SU-DHL-6 (cell line): ENCODE measurements around the gene PRKN.

Experiments
- H2AFZ ChIP-seq: fragments of 200-600 bp; sonication (generic); 2 replicates; pipeline ENCODE4 v1.6.1; 2014; ENCODE audit warnings: low read depth, mild to moderate bottlenecking, moderate library complexity, mixed read lengths, antibody characterized with exemption, low read length; ENCODE audit not compliant: severe bottlenecking
- H3F3A ChIP-seq: fragments of 200-600 bp; shearing (Covaris generic); 2 replicates; pipeline ENCODE4 v1.6.0; 2016; ENCODE audit warnings: antibody characterized with exemption, mild to moderate bottlenecking; ENCODE audit not compliant: insufficient read depth
- H3K27ac ChIP-seq: fragments of 200-600 bp; sonication (generic); 2 replicates; pipeline ENCODE4 v1.5.1; 2016; ENCODE audit warnings: low read depth, mild to moderate bottlenecking, low read length, moderate library complexity, mixed read lengths
- H3K27me3 ChIP-seq: fragments of 200-600 bp; sonication (generic), shearing (Covaris generic); 2 replicates; pipeline ENCODE4 v1.6.0; 2014; ENCODE audit warnings: mild to moderate bottlenecking, low read length
- H3K36me3 ChIP-seq: fragments of 200-600 bp; sonication (generic); 2 replicates; pipeline ENCODE4 v1.6.1; 2014; ENCODE audit warnings: mild to moderate bottlenecking, low read length, mixed read lengths
- H3K4me2 ChIP-seq: fragments of 300-600, 200-600 bp; shearing (Covaris generic), sonication (generic); 2 replicates; pipeline ENCODE4 v1.6.0; 2014; ENCODE audit warnings: low read length, low read depth, mild to moderate bottlenecking; ENCODE audit not compliant: poor library complexity, severe bottlenecking
- H3K4me3 ChIP-seq: fragments of 200-600 bp; sonication (generic); 2 replicates; pipeline ENCODE4 v1.5.1; 2014; ENCODE audit warnings: antibody characterized with exemption, low read length, mild to moderate bottlenecking, mixed read lengths; ENCODE audit not compliant: insufficient read depth, poor library complexity, severe bottlenecking
- H3K79me2 ChIP-seq: fragments of 200-600 bp; sonication (generic); 2 replicates; pipeline ENCODE4 v1.6.1; 2014; ENCODE audit warnings: mild to moderate bottlenecking, low read length, moderate library complexity; ENCODE audit not compliant: insufficient read depth
- H3K9ac ChIP-seq: fragments of 200-600 bp; sonication (generic); 2 replicates; pipeline ENCODE4 v1.7.0; 2014; ENCODE audit warnings: mild to moderate bottlenecking, low read length
- H3K9me2 ChIP-seq: fragments of 200-600 bp; sonication (generic); replicated peaks from 2 replicates; pipeline ENCODE4 v1.6.1; 2014; ENCODE audit warnings: low read length; ENCODE audit not compliant: insufficient read depth
- H3K9me3 ChIP-seq: fragments of 200-600 bp; sonication (generic); 2 replicates; pipeline ENCODE4 v1.6.1; 2014; ENCODE audit warnings: low read length, mixed read lengths; ENCODE audit not compliant: insufficient read depth
- H4K20me1 ChIP-seq: fragments of 200-600 bp; sonication (generic); 2 replicates; pipeline ENCODE4 v1.6.1; 2014; ENCODE audit warnings: low read depth, mild to moderate bottlenecking, antibody characterized with exemption, low read length, moderate library complexity, mixed read lengths
- EZH2phosphoT487 ChIP-seq: fragments of 200-600 bp; sonication (generic), shearing (Covaris generic); conservative IDR thresholded peaks from 2 replicates; pipeline ENCODE4 v1.6.1; 2018; ENCODE audit warnings: mild to moderate bottlenecking, antibody characterized with exemption, low read length, moderate library complexity, mixed read lengths
- TF ChIP-seq, protein P1 (sequence below): fragments of 200-600 bp; sonication (generic); IDR thresholded peaks from one replicate; pipeline ENCODE4 v1.5.1; 2017; ENCODE audit warnings: antibody characterized with exemption, mild to moderate bottlenecking, low read length, moderate library complexity; ENCODE audit not compliant: insufficient read depth, poor library complexity, severe bottlenecking

Gene PRKN

GRCh38 chr6:162525181-162525580, 202.4 kb downstream of the PRKN start:
- Histone ChIP-seq H3K4me3 (no peak overlapping the region), H3K9me2 (no peaks in the 10 kb centered on the region), H3K36me3 (no peaks in the 10 kb centered on the region), H3K9ac (no peak overlapping the region), H3K4me2 (no peak overlapping the region), H3F3A (no peaks in the 10 kb centered on the region), H3K27me3 (no peaks in the 10 kb centered on the region), H2AFZ (no peak overlapping the region), H3K27ac (no peak overlapping the region), H3K9me3 (no peaks in the 10 kb centered on the region), H4K20me1 (no peaks in the 10 kb centered on the region), H3K79me2 (no peaks in the 10 kb centered on the region)
- TF ChIP-seq EZH2phosphoT487 = no peak
- TF ChIP-seq, protein P1, sequence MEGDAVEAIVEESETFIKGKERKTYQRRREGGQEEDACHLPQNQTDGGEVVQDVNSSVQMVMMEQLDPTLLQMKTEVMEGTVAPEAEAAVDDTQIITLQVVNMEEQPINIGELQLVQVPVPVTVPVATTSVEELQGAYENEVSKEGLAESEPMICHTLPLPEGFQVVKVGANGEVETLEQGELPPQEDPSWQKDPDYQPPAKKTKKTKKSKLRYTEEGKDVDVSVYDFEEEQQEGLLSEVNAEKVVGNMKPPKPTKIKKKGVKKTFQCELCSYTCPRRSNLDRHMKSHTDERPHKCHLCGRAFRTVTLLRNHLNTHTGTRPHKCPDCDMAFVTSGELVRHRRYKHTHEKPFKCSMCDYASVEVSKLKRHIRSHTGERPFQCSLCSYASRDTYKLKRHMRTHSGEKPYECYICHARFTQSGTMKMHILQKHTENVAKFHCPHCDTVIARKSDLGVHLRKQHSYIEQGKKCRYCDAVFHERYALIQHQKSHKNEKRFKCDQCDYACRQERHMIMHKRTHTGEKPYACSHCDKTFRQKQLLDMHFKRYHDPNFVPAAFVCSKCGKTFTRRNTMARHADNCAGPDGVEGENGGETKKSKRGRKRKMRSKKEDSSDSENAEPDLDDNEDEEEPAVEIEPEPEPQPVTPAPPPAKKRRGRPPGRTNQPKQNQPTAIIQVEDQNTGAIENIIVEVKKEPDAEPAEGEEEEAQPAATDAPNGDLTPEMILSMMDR = no peak

DNA sequence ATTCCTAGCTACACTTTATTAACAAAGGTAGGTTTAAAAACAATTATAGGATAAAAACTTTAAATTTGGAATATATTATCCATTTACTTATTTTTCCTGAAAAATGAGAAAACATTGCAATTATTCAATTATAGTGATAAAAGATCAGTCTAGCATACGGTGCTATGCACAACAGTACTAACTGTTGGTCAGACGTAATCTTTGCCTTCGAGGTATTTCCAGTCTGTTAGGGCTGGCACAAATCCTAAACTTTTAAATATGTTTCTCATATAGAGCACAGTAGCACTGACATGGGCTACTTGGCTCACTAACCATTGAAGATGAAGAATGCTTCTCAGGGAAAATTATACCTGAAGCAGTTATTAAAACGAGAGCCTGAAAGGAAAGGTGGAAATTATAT, 214.8 kb downstream of the PRKN start:
- H4K20me1 ChIP-seq = no peaks in the 10 kb centered on the region
- H3K9ac ChIP-seq = no peak overlapping the region
- no peak overlapping the region for H3K4me2 ChIP-seq
- H3K4me3 ChIP-seq = no peak overlapping the region
- no peaks in the 10 kb centered on the region for H3K9me2 ChIP-seq
- TF ChIP-seq, protein P1 = no peak
- TF ChIP-seq EZH2phosphoT487 = no peak
- no peaks in the 10 kb centered on the region for H3K79me2 ChIP-seq
- no peak overlapping the region for H3K27ac ChIP-seq
- H3F3A ChIP-seq = no peaks in the 10 kb centered on the region
- H2AFZ ChIP-seq = no peak overlapping the region
- no peaks in the 10 kb centered on the region for H3K36me3 ChIP-seq
- no peaks in the 10 kb centered on the region for H3K27me3 ChIP-seq
- H3K9me3 ChIP-seq = no peaks in the 10 kb centered on the region

DNA sequence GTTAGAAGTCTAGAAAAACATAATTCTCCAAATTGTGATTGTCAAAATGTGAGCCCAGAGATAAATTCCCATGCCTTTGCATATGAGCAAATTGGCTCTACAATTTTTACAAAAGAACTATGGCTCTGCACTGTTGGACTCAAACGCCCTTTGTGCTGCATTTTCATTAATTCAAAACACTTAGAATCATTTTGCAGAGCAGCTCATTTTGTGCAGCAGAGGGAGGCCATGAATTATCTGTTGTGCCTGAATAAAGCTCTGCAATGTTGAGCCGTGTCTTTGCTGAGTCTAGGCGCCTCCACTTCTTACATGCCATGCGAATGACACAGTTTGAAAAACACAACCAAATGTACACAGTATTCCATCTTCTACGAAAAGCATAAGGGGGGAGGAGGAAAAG, 230.2 kb downstream of the PRKN start:
- H3K9me2 ChIP-seq = no peaks in the 10 kb centered on the region
- no peak overlapping the region for H2AFZ ChIP-seq
- H3K27ac ChIP-seq = no peak overlapping the region
- no peak overlapping the region for H3K4me3 ChIP-seq
- H3F3A ChIP-seq = no peaks in the 10 kb centered on the region
- no peak overlapping the region for H3K4me2 ChIP-seq
- H3K27me3 ChIP-seq = no peaks in the 10 kb centered on the region
- TF ChIP-seq EZH2phosphoT487 = no peak
- TF ChIP-seq, protein P1 = no peak
- H3K79me2 ChIP-seq = no peaks in the 10 kb centered on the region
- H3K9ac ChIP-seq = no peak overlapping the region
- H3K36me3 ChIP-seq = no peaks in the 10 kb centered on the region
- no peaks in the 10 kb centered on the region for H4K20me1 ChIP-seq
- no peaks in the 10 kb centered on the region for H3K9me3 ChIP-seq
